ENCODE measurements around the gene CFAP299. TPM values are rescaled to one million over a fixed set of nuclear protein-coding genes. Genes with fewer than 3 reads are reported as not detected.

The CFAP299 gene
- total RNA-seq, 2 donors from 2014 or later, result 0.17 TPM; not detected in 1

- no peaks in the 10 kb centered on the region for H3K4me1 ChIP-seq (replicated peaks)
- H3K27me3 ChIP-seq (replicated peaks; ENCODE audit: insufficient read depth), result no peaks in the 10 kb centered on the region
- no peak overlapping the region for H3K4me3 ChIP-seq
- no peak for DNase-seq (ENCODE audit: low spot score)
- TF ChIP-seq POLR2AphosphoS5 (IDR thresholded peaks at IDR 0.05), result no peak
- TF ChIP-seq POLR2A (IDR thresholded peaks at IDR 0.05), result no peak
- no peak for TF ChIP-seq CTCF (IDR thresholded peaks at IDR 0.05)
- no peaks in the 10 kb centered on the region for H3K9me3 ChIP-seq
- 91% methylated on average over 4 of the region's 4 CpGs for WGBS
- intact Hi-C loops (cut with DNase I), result no loop called here
- no peak overlapping the region for H3K27ac ChIP-seq
- H3K36me3 ChIP-seq, result no peaks in the 10 kb centered on the region
Measured at GRCh38 chr4:80967346-80967745, 631.8 kb downstream of the CFAP299 start.

- Histone ChIP-seq H3K4me1 (replicated peaks) (no peaks in the 10 kb centered on the region), H3K4me3 (no peak overlapping the region), H3K27ac (no peak overlapping the region), H3K36me3 (no peaks in the 10 kb centered on the region), H3K27me3 (replicated peaks; ENCODE audit: insufficient read depth) (no peaks in the 10 kb centered on the region), H3K9me3 (no peaks in the 10 kb centered on the region)
- DNase-seq (ENCODE audit: low spot score), result no peak
- intact Hi-C loops (cut with DNase I), result no loop called here
- TF ChIP-seq POLR2A (IDR thresholded peaks at IDR 0.05) (no peak), POLR2AphosphoS5 (IDR thresholded peaks at IDR 0.05) (no peak), CTCF (IDR thresholded peaks at IDR 0.05) (no peak)
- 82% methylated on average over 3 of the region's 3 CpGs for WGBS
Measured at GRCh38 chr4:80980239-80980638, 644.7 kb downstream of the CFAP299 start.

DNA sequence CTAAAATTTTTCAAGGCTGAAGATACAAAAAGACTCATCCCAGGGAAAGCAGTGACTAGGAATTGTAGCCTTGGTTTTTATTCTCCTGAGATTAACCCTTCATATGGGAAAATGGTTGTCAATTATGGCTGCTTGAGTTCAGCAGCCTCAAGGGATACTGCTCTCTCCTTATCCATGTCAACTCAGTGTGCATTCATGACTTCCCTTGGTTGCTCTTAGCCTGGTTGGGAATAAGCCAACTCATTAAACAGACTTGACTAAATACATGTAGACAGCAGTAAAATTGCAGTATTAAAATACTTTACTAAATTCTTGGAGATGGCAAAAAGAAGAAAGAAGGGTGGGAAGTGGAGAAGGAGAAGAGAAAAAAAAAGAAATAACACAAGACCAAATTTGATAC is 650.5 kb downstream of the CFAP299 start:
- no peaks in the 10 kb centered on the region for H3K36me3 ChIP-seq
- no peak for DNase-seq (ENCODE audit: low spot score)
- TF ChIP-seq CTCF (IDR thresholded peaks at IDR 0.05), result no peak
- no peak for TF ChIP-seq POLR2A (IDR thresholded peaks at IDR 0.05)
- no peak for TF ChIP-seq POLR2AphosphoS5 (IDR thresholded peaks at IDR 0.05)
- no peak overlapping the region for H3K27ac ChIP-seq
- H3K27me3 ChIP-seq (replicated peaks; ENCODE audit: insufficient read depth), result no peaks in the 10 kb centered on the region
- intact Hi-C loops (cut with DNase I), result loop anchor here (5.0 kb wide), 1 partner anchor 619 kb away; no protein-coding TSS in a partner anchor
- no peak overlapping the region for H3K4me3 ChIP-seq
- H3K4me1 ChIP-seq (replicated peaks), result no peaks in the 10 kb centered on the region
- no peaks in the 10 kb centered on the region for H3K9me3 ChIP-seq

DNA sequence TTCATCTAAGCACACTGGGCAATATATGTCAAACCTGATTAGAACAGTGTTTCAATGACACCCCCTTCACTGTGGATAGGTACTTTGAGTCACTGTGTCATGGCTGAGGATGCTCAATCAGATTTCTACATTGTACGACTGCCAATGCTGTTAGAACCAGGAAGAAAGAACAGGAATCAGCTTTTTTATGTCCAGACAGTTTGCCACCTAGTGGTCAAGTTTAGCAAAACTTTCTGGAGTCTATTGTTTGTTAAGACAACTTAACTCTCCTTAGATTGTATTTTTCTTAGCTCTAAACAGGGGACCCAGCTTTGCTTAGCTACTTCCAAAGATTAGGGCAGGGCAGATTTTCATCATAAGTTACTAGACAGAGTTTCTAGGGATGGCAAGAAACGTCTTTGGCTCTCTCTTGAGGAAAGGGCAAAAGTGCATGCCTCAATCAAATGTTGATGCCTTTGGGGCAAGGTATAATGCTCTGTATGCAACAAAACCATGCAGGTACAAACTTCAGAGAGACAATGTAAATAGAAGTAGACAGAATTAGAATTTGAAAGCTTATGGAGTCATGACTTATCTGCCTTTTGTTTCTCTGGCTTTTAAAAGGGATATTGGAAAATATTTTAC is 654.5 kb downstream of the CFAP299 start:
- Histone ChIP-seq H3K9me3 (no peaks in the 10 kb centered on the region), H3K27ac (no peak overlapping the region), H3K36me3 (no peaks in the 10 kb centered on the region), H3K4me3 (no peak overlapping the region), H3K27me3 (replicated peaks; ENCODE audit: insufficient read depth) (no peaks in the 10 kb centered on the region), H3K4me1 (replicated peaks) (no peaks in the 10 kb centered on the region)
- TF ChIP-seq POLR2A (IDR thresholded peaks at IDR 0.05), result no peak
- no peak for TF ChIP-seq POLR2AphosphoS5 (IDR thresholded peaks at IDR 0.05)
- TF ChIP-seq CTCF (IDR thresholded peaks at IDR 0.05), result peak in 3 of 4 experiments; percentile 58 to 74 (median 67)
- intact Hi-C loops (cut with DNase I), result loop anchor here (5.0 kb wide), 1 partner anchor 623 kb away; no protein-coding TSS in a partner anchor
- DNase-seq (ENCODE audit: low spot score), result peak; percentile 36
- WGBS, result 8% methylated on average over 2 of the region's 2 CpGs

DNA sequence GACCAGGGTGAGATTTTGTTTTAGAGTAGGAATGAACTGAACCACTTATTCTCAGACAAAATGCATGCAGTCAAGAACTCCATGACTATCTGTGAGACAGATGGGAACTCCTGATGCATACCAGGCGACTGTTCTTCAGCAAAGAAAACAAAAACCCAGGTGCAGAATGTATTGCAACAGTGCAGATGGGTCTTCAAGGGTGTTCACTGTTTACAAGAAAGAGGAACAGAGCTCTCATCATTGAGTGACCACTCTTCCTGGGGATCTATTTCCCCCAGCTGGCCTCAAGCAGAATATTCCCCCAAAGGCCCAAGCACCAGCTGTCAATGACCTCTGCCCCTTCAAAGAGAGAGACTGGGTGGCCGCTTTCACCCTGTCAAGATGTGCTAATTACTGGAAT is 655.3 kb downstream of the CFAP299 start:
- Histone ChIP-seq H3K4me3 (no peak overlapping the region), H3K4me1 (replicated peaks) (no peaks in the 10 kb centered on the region), H3K27me3 (replicated peaks; ENCODE audit: insufficient read depth) (no peaks in the 10 kb centered on the region), H3K27ac (no peak overlapping the region), H3K36me3 (no peaks in the 10 kb centered on the region), H3K9me3 (no peaks in the 10 kb centered on the region)
- 83% methylated on average over 2 of the region's 2 CpGs for WGBS
- TF ChIP-seq POLR2A (IDR thresholded peaks at IDR 0.05), result no peak
- TF ChIP-seq CTCF (IDR thresholded peaks at IDR 0.05), result no peak
- no peak for TF ChIP-seq POLR2AphosphoS5 (IDR thresholded peaks at IDR 0.05)
- no peak for DNase-seq (ENCODE audit: low spot score)
- intact Hi-C loops (cut with DNase I), result no loop called here
